ENCODE results near the gene CREB5. TPM values are rescaled to one million over a fixed set of nuclear protein-coding genes. Genes with fewer than 3 reads are reported as not detected.

CREB5 gene
- total and polyA plus RNA-seq, 8 donors = 2.5 to 11.5 (median 3.6) TPM

DNA sequence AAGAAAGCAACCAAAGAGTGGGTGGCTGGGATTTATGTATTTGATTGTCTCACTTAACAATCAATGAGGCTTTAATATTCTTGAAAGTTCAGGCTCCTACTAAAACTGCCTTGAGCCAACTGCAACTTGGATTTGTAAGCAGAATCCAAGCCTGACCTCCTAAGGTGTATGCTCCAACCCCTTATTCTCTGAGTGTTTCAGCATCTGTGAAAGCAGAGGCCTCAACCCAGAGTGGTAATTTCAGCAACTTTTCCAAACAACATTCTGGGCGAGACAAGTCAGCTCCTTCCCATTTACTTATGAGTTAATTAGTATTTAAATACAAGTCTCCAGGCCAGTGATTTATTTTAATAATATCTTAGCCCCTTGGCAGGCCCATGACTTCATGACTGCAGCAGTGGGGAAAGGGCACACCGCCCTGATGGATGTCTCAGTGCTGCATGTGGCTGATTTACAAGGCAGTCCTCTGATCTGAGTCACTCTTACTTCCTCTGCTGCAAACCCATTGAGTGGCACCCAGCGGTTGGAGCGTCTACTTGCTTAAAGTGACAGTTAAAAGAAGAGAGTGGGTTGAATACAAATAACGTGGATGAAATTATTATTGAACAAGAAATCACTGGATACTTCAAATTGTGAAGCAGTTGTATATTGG lies 336.7 kb downstream of the CREB5 start:
- intact Hi-C loops (cut with DNase I) = no loop called here
- no peak overlapping the region for H3K27ac ChIP-seq
- TF ChIP-seq, protein P1, sequence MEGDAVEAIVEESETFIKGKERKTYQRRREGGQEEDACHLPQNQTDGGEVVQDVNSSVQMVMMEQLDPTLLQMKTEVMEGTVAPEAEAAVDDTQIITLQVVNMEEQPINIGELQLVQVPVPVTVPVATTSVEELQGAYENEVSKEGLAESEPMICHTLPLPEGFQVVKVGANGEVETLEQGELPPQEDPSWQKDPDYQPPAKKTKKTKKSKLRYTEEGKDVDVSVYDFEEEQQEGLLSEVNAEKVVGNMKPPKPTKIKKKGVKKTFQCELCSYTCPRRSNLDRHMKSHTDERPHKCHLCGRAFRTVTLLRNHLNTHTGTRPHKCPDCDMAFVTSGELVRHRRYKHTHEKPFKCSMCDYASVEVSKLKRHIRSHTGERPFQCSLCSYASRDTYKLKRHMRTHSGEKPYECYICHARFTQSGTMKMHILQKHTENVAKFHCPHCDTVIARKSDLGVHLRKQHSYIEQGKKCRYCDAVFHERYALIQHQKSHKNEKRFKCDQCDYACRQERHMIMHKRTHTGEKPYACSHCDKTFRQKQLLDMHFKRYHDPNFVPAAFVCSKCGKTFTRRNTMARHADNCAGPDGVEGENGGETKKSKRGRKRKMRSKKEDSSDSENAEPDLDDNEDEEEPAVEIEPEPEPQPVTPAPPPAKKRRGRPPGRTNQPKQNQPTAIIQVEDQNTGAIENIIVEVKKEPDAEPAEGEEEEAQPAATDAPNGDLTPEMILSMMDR (IDR thresholded peaks at IDR 0.05) = no peak
- peak in 2 of 4 donors; percentile 43 to 49 for ATAC-seq
- H3K27me3 ChIP-seq = no peaks in the 10 kb centered on the region
- no peaks in the 10 kb centered on the region for H3K9me3 ChIP-seq
- no peak for DNase-seq
- H3K4me3 ChIP-seq = no peak overlapping the region
- no peak for FAIRE-seq
- WGBS, 2 donors = 85 to 95% methylated on average over 5 of the region's 5 CpGs
- no peaks in the 10 kb centered on the region for H3K36me3 ChIP-seq
- no peaks in the 10 kb centered on the region for H3K4me1 ChIP-seq

DNA sequence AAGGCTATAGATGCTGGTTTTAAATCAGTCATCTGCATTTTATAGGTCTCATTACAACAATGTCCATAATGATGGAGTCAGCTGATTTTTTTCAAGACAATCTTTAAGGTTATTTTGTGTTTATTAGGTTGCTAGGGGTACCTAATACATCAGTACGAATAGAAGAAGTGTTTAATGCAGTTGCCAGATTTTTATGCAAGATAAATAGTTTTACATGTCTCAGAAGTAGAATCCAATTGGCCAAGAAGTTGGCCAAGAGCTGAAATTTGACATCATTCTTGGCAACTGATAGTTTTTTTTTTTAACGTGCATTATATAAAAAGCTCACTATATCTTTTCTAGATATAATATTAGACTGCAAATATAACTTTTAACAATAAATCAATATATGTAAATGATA lies 337.3 kb downstream of the CREB5 start:
- 45 to 48% methylated on average over 2 of the region's 2 CpGs for WGBS, 2 donors
- intact Hi-C loops (cut with DNase I) = no loop called here
- TF ChIP-seq, protein P1 (IDR thresholded peaks at IDR 0.05) = no peak
- no peaks in the 10 kb centered on the region for H3K36me3 ChIP-seq
- H3K4me3 ChIP-seq = no peak overlapping the region
- H3K27ac ChIP-seq = no peak overlapping the region
- no peaks in the 10 kb centered on the region for H3K4me1 ChIP-seq
- FAIRE-seq (no peak), DNase-seq (no peak), ATAC-seq (no peak)
- H3K9me3 ChIP-seq = no peaks in the 10 kb centered on the region
- no peaks in the 10 kb centered on the region for H3K27me3 ChIP-seq

DNA sequence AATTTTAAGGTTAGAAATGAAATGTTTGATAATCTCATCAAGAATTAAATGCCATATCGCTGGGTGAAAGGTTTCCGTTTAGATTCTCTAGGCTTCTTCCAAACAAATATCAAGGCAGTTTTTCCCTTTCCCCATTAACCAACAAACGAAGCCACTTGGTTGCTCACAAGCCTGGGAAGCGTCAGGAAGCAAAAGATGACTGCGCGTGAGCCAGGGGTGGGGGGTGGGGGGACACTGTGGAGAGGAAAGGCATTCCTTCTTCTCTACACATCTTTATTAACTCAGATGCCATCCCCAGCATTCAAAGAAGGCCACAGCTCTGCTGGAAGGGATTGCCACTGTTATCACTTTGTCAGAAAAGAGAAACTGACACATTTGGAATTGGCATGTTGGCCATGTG lies 338.7 kb downstream of the CREB5 start:
- intact Hi-C loops (cut with DNase I) = no loop called here
- WGBS, 2 donors = 88 to 96% methylated on average over 6 of the region's 6 CpGs
- H3K27ac ChIP-seq = no peak overlapping the region
- DNase-seq (no peak), FAIRE-seq (no peak), ATAC-seq (no peak)
- TF ChIP-seq, protein P1 (IDR thresholded peaks at IDR 0.05) = no peak
- H3K4me3 ChIP-seq = no peak overlapping the region
- H3K9me3 ChIP-seq = no peaks in the 10 kb centered on the region
- H3K4me1 ChIP-seq = no peaks in the 10 kb centered on the region
- no peaks in the 10 kb centered on the region for H3K27me3 ChIP-seq
- no peaks in the 10 kb centered on the region for H3K36me3 ChIP-seq

DNA sequence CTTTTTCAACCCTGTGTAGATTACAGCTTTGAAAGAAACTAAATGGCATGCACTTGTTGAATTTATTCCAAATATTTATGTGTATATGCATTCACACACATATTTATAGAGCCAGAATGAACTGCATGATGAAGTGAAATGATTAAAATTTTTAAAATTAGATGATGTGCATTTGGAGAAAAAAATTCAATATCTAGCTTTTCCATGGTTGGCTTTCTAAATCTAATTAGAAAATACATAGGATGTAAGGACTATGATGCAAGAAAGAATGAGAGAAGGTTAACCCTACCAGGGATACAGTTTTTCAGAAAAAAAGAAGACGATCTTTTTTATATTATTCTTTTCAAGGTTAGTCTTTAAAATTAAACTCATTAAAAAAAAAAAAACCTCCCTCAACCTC lies 341.3 kb downstream of the CREB5 start:
- Histone ChIP-seq H3K27me3 (no peaks in the 10 kb centered on the region), H3K36me3 (no peaks in the 10 kb centered on the region), H3K27ac (no peak overlapping the region), H3K9me3 (no peaks in the 10 kb centered on the region), H3K4me1 (no peaks in the 10 kb centered on the region), H3K4me3 (no peak overlapping the region)
- DNase-seq (no peak), ATAC-seq (no peak), FAIRE-seq (no peak)
- WGBS, 2 donors = 71 to 78% methylated on average over 1 of the region's 1 CpG
- intact Hi-C loops (cut with DNase I) = no loop called here
- TF ChIP-seq, protein P1 (IDR thresholded peaks at IDR 0.05) = no peak

DNA sequence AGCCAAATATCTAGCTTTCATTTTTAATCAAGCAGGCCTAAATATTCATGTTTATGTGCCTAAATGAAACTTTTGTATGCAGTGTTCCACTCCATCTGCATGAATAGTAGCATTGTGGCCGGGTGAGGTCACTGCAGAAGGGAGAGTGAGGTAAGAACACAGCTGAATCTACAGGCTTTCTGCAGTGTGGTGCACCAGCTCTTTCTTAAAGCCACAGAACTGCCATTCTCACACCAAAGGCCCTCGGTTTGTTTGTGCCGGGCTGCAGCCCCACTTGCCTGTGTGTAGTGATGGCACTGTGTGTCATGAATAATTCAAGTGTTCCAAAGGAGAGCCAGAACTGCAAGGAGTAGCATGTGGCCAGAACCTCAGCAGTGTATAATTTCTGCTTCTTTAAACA lies 341.7 kb downstream of the CREB5 start:
- Histone ChIP-seq H3K36me3 (no peaks in the 10 kb centered on the region), H3K9me3 (no peaks in the 10 kb centered on the region), H3K4me1 (no peaks in the 10 kb centered on the region), H3K27me3 (no peaks in the 10 kb centered on the region), H3K27ac (no peak overlapping the region), H3K4me3 (no peak overlapping the region)
- DNase-seq = no peak
- WGBS, 2 donors = 29 to 31% methylated on average over 3 of the region's 3 CpGs
- peak in 3 of 4 donors; percentile 66 to 80 (median 80) for ATAC-seq
- intact Hi-C loops (cut with DNase I) = no loop called here
- TF ChIP-seq, protein P1 (IDR thresholded peaks at IDR 0.05) = no peak
- no peak for FAIRE-seq

Measured in pancreas (tissue), 10 donors.